ENCODE measurements around the gene NFIC.

- no peak for TF ChIP-seq CTCF (IDR thresholded peaks at IDR 0.05; ENCODE audit: low read length)
- no peak for TF ChIP-seq EZH2phosphoT487 (IDR thresholded peaks at IDR 0.05; ENCODE audit: low read length)
- TF ChIP-seq EZH2 (optimal IDR thresholded peaks at IDR 0.05; ENCODE audit: low read depth, low read length), result no peak
Measured at GRCh38 chr19:3323026-3323425, 43.4 kb upstream of the NFIC start.

Measured in MM.1S (cell line).